GM18505 (cell line): ENCODE results near the gene ALG6.
"Not testable (repeated sequence)": the region's sequence is repeated elsewhere in the genome, so short reads cannot be mapped to it uniquely, and the experiment has no call there.

Source experiments
- ATAC-seq: cut with Tn5 transposase; IDR thresholded peaks from one replicate; pipeline ENCODE4 v1.9.1; 2021; ENCODE audit not compliant: unreplicated experiment
- POLR2A ChIP-seq: IDR thresholded peaks from 4 replicates; pipeline ENCODE4 v1.6.1; 2011; ENCODE audit warnings: borderline replicate concordance; ENCODE audit not compliant: insufficient read depth, insufficient read length; ENCODE audit errors: extremely low read depth

The ALG6 gene

GRCh38 chr1:63407002-63407401, 39.6 kb downstream of the ALG6 start:
- no peak for TF ChIP-seq POLR2A
- no peak for ATAC-seq

GRCh38 chr1:63408331-63408730, 40.9 kb downstream of the ALG6 start:
- no peak for ATAC-seq

GRCh38 chr1:63411066-63411465, 43.6 kb downstream of the ALG6 start:
- no peak for TF ChIP-seq POLR2A
- no peak for ATAC-seq

More at GRCh38 chr1:63408331-63408730, 40.9 kb downstream of the ALG6 start:
- no peak for TF ChIP-seq POLR2A

GRCh38 chr1:63413394-63413793, 46.0 kb downstream of the ALG6 start:
- no peak for ATAC-seq

GRCh38 chr1:63414691-63415365, 47.4 kb downstream of the ALG6 start:
- no peak for TF ChIP-seq POLR2A
- ATAC-seq, result no peak

More at GRCh38 chr1:63413394-63413793, 46.0 kb downstream of the ALG6 start:
- no peak for TF ChIP-seq POLR2A

GRCh38 chr1:63418101-63418500, 50.7 kb downstream of the ALG6 start:
- no peak for ATAC-seq
- TF ChIP-seq POLR2A, result no peak

- not testable (repeated sequence) for ATAC-seq
Observed at GRCh38 chr1:63420746-63421145, 53.3 kb downstream of the ALG6 start.

- no peak for ATAC-seq
Observed at GRCh38 chr1:63423649-63424048, 56.2 kb downstream of the ALG6 start.

GRCh38 chr1:63428815-63429214, 61.4 kb downstream of the ALG6 start:
- TF ChIP-seq POLR2A, result no peak
- no peak for ATAC-seq

More at GRCh38 chr1:63423649-63424048, 56.2 kb downstream of the ALG6 start:
- no peak for TF ChIP-seq POLR2A

GRCh38 chr1:63429281-63429680, 61.9 kb downstream of the ALG6 start:
- ATAC-seq, result no peak

GRCh38 chr1:63435161-63435560, 67.7 kb downstream of the ALG6 start:
- ATAC-seq, result no peak
- TF ChIP-seq POLR2A, result no peak

More at GRCh38 chr1:63429281-63429680, 61.9 kb downstream of the ALG6 start:
- TF ChIP-seq POLR2A, result no peak

- no peak for ATAC-seq
- TF ChIP-seq POLR2A, result no peak
Observed at GRCh38 chr1:63442141-63442475, 74.7 kb downstream of the ALG6 start.

GRCh38 chr1:63448731-63449246, 81.4 kb downstream of the ALG6 start:
- no peak for ATAC-seq
- no peak for TF ChIP-seq POLR2A

GRCh38 chr1:63450416-63450815, 83.0 kb downstream of the ALG6 start:
- no peak for ATAC-seq
- TF ChIP-seq POLR2A, result no peak
